Stimulated activated CD8-positive, alpha-beta memory T cell treated with anti-CD3 and anti-CD28 coated beads, Interleukin-7, amount 100 ng/mL, for 4 hours (primary cell): ENCODE results near the gene MAGI3.

ENCODE experiments used
- DNase-seq, 2 donors: peaks; one replicate each; pipeline ENCODE4 v3.0.0-alpha.2; 2020; ENCODE audit warnings: low read depth in 2 of 2

Gene MAGI3

GRCh38 chr1:113654883-113655282 lies 264.6 kb downstream of the MAGI3 start:
- no peak for DNase-seq

DNA sequence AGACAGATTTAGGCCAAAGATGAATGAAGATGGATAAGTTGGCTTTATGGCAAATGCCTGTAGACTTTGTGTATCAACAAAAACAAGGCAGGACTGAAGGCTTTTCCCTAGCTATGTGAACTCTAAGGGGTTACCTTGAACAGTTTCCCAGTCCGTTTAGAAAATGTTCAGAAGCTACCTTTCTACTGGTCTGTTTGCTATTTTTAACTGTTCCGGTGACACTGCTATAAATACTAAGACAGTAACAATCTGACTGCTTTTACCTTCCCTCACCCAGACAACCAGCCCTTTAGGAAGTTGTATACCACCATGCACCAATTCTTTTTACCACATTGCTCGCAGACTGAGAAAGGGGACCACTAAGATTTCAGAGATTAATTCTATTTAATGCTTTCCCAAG lies 266.8 kb downstream of the MAGI3 start:
- DNase-seq = no peak

DNA sequence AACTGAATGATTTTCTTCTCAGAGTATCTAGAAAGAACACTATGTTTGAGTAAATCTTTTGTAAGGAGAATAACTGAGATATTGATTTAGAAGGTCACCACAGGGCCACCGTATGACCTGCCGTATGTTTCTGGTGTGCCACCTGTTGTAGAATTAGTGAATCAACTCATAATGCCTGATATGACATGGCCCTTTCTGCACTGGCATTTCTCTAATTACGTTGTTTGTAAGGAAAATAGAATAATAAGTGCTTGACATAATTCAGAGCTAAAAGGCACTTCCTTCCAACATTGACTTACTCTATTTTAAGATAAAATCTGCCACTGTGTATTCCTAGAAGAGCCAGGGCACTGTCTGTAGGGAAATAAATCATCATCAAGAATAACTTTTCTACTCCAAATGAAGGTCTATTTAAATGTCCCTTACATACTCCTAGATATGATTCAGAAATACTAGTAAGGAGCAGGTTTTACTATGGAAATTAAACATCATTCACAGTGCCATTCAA lies 267.3 kb downstream of the MAGI3 start:
- DNase-seq = no peak

DNA sequence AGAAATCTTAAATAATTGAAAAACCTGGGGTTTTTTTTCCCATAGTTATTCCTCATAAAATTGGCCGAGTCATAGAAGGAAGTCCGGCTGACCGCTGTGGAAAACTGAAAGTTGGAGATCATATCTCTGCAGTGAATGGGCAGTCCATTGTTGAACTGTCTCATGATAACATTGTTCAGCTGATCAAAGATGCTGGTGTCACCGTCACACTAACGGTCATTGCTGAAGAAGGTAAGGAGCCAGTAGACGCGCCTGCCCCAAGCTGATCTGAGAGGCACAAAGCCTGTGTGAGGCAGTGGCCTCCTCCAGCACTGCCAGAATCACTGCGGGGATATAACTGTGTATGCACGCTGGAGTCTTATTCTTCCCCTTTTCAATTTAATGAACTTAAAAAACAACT lies 268.7 kb downstream of the MAGI3 start:
- no peak for DNase-seq

- no peak for DNase-seq
These were observed 269.2 kb downstream of the MAGI3 start for GRCh38 chr1:113659556-113659955.

DNA sequence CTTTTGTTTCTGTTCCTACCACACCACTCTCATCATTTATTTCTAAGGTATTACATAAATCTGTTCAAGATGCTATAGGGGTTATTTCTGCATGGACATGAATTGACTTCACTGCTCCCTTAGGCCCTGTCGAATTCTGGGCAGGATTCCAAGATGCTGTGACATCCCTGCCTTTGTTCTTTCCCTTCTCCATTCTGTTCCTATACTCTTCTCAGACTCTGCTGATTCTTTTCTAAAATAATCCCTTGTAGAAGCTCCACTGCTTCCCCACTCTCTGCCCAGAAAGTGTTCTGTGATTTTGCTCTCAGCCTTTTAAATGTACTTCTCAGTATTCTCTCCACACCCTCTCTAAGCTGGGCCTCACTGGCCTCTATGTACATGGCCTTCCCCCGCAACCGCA lies 269.8 kb downstream of the MAGI3 start:
- DNase-seq = no peak

GRCh38 chr1:113662101-113662500 lies 271.8 kb downstream of the MAGI3 start:
- DNase-seq = no peak

GRCh38 chr1:113663165-113663951 lies 273.0 kb downstream of the MAGI3 start:
- DNase-seq = no peak

- no peak for DNase-seq
These were observed 274.8 kb downstream of the MAGI3 start for GRCh38 chr1:113665071-113665470.

GRCh38 chr1:113666126-113666525 lies 275.8 kb downstream of the MAGI3 start:
- no peak for DNase-seq

- DNase-seq = no peak
These were observed 279.7 kb downstream of the MAGI3 start for GRCh38 chr1:113669988-113670387.

DNA sequence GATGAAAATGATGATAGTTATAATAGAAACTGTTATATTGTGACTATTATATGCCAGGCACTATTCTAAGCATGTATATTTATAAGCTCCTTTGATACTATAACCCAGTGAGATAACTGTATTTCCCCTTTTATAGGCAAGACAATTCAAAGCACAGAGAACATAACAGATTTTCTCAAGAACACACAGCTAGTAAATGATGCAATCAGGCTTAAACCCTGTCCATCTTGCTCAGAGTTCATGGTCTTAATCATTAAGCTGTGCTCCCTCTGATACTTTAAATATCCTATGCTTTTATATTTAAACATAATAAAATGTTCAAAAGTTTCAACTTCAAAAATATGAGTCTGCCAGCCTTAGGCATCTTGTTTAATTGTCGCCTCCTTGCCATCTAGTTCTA lies 280.3 kb downstream of the MAGI3 start:
- no peak for DNase-seq

GRCh38 chr1:113672491-113672890 lies 282.2 kb downstream of the MAGI3 start:
- no peak for DNase-seq

GRCh38 chr1:113674591-113674990 lies 284.3 kb downstream of the MAGI3 start:
- DNase-seq = no peak

DNA sequence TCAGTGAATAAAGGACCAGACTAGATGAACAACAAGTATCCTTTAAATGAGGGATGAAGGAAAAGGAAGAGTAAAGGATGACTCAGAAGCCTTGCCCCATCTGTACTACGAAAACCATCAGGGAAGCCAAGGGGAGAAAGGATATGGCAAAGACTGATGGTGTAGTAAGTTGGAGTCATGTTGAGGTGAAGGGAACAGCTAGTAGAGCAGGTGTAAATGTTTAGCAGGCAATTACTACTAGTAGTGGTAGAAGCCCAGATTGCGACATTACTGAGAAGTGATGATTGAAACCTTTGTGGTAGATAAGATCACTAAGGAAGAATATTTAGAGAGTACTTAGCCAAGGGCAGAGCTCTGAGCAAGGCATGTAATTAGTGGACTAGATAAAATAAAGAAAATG lies 285.0 kb downstream of the MAGI3 start:
- DNase-seq = no peak

DNA sequence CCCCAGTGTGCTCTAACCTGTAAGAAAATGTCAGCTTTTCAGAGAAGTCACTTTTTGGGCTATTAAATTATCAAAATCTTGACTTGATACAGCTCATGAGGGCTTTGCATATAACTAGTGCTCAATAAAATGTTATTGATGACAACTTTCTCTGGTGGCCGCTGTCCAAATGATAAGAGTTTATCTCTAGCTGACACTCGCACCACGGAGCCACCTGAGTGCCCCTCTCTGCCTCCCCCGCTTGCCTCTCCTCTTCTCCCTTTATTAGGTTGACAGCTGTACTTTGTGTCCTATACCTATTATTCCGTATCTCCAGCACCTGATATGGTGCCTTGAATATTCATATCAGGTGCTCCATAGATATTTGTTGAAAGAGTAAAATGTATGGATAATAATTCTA lies 286.2 kb downstream of the MAGI3 start:
- no peak for DNase-seq

DNA sequence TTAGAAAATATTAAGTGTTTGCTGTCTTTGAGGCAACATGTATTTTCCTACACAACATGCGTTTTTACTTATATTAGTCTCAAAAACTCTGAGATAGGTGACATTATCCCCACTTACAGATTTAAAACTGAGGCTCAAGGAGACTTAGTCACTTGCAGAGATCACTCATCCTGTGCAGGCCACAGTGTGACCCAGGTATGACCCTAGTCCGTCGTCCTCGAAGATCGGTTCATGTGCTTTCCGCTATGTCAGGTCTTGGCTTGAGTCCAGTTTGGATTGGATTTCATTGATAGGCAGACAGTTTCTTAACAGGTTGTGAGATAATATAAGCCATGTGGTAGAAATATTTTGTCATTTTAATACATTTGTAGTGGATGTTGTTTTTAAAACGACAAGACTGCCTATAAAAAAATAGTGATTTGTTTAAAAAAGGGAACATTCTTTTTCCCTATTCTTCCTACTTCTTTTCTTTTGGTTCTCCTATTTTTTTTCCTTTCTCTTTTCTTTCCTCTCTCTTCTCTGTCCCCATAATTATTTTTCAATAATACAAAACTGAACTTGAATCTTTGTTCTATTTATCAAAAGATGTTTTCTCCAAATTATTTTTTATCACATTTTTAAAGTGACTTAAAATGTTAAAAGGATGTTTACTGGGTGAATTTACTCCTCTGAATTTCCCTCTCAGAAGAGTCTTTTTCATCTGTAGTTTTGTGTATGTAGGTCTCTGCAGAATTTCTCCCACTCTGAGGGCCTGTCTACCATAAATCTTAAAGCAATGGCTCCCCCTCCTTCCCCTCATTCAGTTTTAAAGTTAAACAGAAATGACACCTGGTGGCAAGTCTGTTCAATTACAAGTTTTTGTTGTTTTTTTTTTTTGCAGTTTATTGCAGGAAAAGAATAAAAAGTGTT lies 287.2 kb downstream of the MAGI3 start:
- DNase-seq = no peak

DNA sequence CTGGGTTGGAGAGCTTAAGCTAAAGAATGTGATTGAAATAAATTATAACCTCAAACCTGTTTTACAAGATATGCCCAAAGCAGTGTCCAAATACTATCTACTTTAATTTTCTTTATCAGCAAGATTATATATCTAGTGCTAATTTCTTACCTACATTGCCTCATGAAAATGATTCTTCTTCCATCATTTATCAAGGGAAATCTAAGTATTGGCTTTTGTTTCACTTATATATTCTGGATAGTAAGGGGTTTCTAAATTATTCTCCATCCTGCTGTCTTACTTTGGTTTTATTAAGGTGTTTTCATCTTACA lies 287.8 kb downstream of the MAGI3 start:
- no peak for DNase-seq

GRCh38 chr1:113681596-113682337 lies 291.5 kb downstream of the MAGI3 start:
- DNase-seq = no peak

DNA sequence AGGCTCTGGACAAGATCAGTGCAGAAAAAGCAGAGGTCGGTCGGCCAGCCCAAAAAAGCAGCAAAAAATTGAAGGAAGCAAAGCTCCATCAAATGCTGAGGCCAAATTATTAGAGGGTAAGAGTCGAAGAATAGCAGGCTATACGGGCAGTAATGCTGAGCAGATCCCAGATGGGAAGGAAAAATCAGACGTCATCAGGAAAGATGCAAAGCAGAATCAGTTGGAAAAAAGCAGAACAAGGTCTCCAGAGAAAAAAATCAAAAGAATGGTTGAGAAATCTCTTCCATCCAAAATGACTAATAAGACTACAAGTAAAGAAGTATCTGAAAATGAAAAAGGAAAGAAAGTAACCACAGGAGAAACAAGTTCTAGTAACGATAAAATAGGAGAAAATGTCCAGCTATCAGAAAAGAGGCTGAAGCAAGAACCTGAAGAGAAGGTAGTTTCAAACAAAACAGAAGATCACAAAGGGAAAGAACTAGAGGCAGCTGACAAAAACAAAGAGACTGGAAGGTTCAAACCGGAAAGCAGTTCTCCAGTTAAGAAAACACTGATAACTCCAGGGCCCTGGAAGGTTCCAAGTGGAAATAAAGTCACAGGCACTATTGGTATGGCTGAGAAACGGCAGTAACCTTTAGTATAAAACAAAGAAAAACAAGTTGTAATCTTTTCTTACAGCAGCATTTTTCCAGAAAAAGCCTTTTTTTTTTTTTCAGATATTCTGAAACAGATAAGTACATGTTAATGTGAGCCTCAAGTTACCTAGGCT lies 293.3 kb downstream of the MAGI3 start:
- no peak for DNase-seq

DNA sequence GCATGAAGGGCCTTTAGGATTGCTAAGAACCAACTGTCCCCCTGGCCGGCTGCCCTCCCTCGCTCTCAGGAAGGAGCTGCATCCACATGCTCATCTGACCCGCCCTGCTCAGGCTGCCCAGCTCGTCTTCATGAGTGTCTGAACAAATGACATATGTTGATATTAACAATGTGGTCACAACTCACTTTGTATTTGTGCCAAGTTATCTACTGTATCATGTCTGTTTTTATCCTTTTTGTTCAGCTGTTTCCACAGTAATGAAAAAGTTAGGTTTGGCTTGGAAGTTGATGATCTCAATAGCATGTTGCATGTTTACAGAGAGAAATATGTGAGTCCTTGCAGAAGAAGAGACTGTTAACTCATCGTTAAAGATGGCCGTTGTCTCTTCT lies 293.8 kb downstream of the MAGI3 start:
- DNase-seq = no peak
